Astrocyte (in vitro differentiated cells and primary cell): ENCODE results near the gene PNPO. TPM values are rescaled to one million over a fixed set of nuclear protein-coding genes. Genes with fewer than 3 reads are reported as not detected.

ENCODE experiments used
- DNase-seq: peaks from one replicate; pipeline ENCODE4 v3.0.0-alpha.2; 2010; ENCODE audit warnings: low read depth
- FAIRE-seq: peaks from 2 replicates; lab custom pipeline; 2011; peaks lifted over from hg19 to GRCh38; lab: Jason Lieb, UNC
- H2AFZ ChIP-seq: 2 replicates; pipeline ENCODE4 v1.6.0; 2012; ENCODE audit warnings: low read depth, low read length, inconsistent platforms
- H3K27ac ChIP-seq: 2 replicates; pipeline ENCODE4 v1.5.1; 2011; ENCODE audit warnings: low read depth, low read length, inconsistent platforms
- H3K27me3 ChIP-seq: 2 replicates; pipeline ENCODE4 v1.6.0; 2011; ENCODE audit warnings: low read length, inconsistent platforms; ENCODE audit not compliant: insufficient read depth
- H3K36me3 ChIP-seq: 2 replicates; pipeline ENCODE4 v1.5.1; 2011; ENCODE audit warnings: low read length, inconsistent platforms; ENCODE audit not compliant: insufficient read depth
- H3K4me1 ChIP-seq: 2 replicates; pipeline ENCODE4 v1.5.1; 2011; ENCODE audit warnings: low read length, inconsistent platforms; ENCODE audit not compliant: insufficient read depth
- H3K4me2 ChIP-seq: 2 replicates; pipeline ENCODE4 v1.6.0; 2012; ENCODE audit warnings: low read length, inconsistent platforms
- H3K4me3 ChIP-seq: 2 replicates; pipeline ENCODE4 v1.5.1; 2011; ENCODE audit warnings: low read depth, mild to moderate bottlenecking, low read length, inconsistent platforms; ENCODE audit not compliant: insufficient read depth
- H3K79me2 ChIP-seq: 2 replicates; pipeline ENCODE4 v1.6.0; 2012; ENCODE audit warnings: mild to moderate bottlenecking, low read length, inconsistent platforms; ENCODE audit not compliant: insufficient read depth
- H3K9ac ChIP-seq: 2 replicates; pipeline ENCODE4 v1.6.0; 2012; ENCODE audit warnings: mild to moderate bottlenecking, low read length, inconsistent platforms
- H3K9me3 ChIP-seq: 2 replicates; pipeline ENCODE4 v1.5.1; 2012; ENCODE audit warnings: low read depth, mild to moderate bottlenecking, low read length, inconsistent platforms; ENCODE audit not compliant: insufficient read depth
- H4K20me1 ChIP-seq: 2 replicates; pipeline ENCODE4 v1.6.0; 2012; ENCODE audit warnings: low read length, inconsistent platforms; ENCODE audit not compliant: insufficient read depth
- H3K27ac Mint-ChIP-seq: one replicate; pipeline ENCODE4 v1.8.0; 2021; ENCODE audit warnings: mild to moderate bottlenecking, mixed read lengths; ENCODE audit not compliant: unreplicated experiment
- H3K27me3 Mint-ChIP-seq: one replicate; pipeline ENCODE4 v1.8.0; 2021; ENCODE audit warnings: low read depth, mixed read lengths; ENCODE audit not compliant: unreplicated experiment
- H3K36me3 Mint-ChIP-seq: one replicate; pipeline ENCODE4 v1.8.0; 2021; ENCODE audit warnings: low read depth, mixed read lengths; ENCODE audit not compliant: unreplicated experiment
- H3K4me1 Mint-ChIP-seq: one replicate; pipeline ENCODE4 v1.8.0; 2021; ENCODE audit warnings: low read depth, mixed read lengths; ENCODE audit not compliant: unreplicated experiment
- H3K4me3 Mint-ChIP-seq: one replicate; pipeline ENCODE4 v1.8.0; 2021; ENCODE audit warnings: mild to moderate bottlenecking, moderate library complexity, mixed read lengths; ENCODE audit not compliant: unreplicated experiment
- H3K9me3 Mint-ChIP-seq: one replicate; pipeline ENCODE4 v1.8.0; 2021; ENCODE audit warnings: mild to moderate bottlenecking, mixed read lengths; ENCODE audit not compliant: unreplicated experiment
- EZH2 ChIP-seq: IDR thresholded peaks from 2 replicates; pipeline ENCODE4 v1.6.1; 2012; ENCODE audit warnings: mild to moderate bottlenecking, low read length, inconsistent platforms; ENCODE audit not compliant: insufficient read depth
- total RNA-seq: library from RNA; stranded (reverse); gene quantifications from 2 replicates; pipeline ENCODE4 v1.2.1, GENCODE V29; 2021
- TF ChIP-seq, protein P1 (sequence below): IDR thresholded peaks from 2 replicates; pipeline ENCODE4 v1.5.1; 2011; ENCODE audit warnings: low read depth, mild to moderate bottlenecking, inconsistent platforms, low read length, moderate library complexity; ENCODE audit not compliant: insufficient read depth

Gene PNPO
- total RNA-seq, 1 donor from 2014 or later: 12.0 TPM

- no peak overlapping the region for H3K4me3 Mint-ChIP-seq
- Histone ChIP-seq H3K27ac (no peak overlapping the region), H2AFZ (no peak overlapping the region), H3K9me3 (no peaks in the 10 kb centered on the region), H3K4me2 (no peak overlapping the region), H3K27me3 (no peaks in the 10 kb centered on the region), H4K20me1 (peaks cover 11% of the 10 kb centered on the region), H3K4me1 (no peaks in the 10 kb centered on the region), H3K36me3 (no peaks in the 10 kb centered on the region), H3K79me2 (peaks cover 7% of the 10 kb centered on the region), H3K9ac (no peak overlapping the region), H3K4me3 (no peak overlapping the region)
- H3K9me3 Mint-ChIP-seq: no peaks in the 10 kb centered on the region
- no peak overlapping the region for H3K27ac Mint-ChIP-seq
- DNase-seq (no peak), FAIRE-seq (no peak)
- H3K36me3 Mint-ChIP-seq: peaks cover 9% of the 10 kb centered on the region
- TF ChIP-seq, protein P1, sequence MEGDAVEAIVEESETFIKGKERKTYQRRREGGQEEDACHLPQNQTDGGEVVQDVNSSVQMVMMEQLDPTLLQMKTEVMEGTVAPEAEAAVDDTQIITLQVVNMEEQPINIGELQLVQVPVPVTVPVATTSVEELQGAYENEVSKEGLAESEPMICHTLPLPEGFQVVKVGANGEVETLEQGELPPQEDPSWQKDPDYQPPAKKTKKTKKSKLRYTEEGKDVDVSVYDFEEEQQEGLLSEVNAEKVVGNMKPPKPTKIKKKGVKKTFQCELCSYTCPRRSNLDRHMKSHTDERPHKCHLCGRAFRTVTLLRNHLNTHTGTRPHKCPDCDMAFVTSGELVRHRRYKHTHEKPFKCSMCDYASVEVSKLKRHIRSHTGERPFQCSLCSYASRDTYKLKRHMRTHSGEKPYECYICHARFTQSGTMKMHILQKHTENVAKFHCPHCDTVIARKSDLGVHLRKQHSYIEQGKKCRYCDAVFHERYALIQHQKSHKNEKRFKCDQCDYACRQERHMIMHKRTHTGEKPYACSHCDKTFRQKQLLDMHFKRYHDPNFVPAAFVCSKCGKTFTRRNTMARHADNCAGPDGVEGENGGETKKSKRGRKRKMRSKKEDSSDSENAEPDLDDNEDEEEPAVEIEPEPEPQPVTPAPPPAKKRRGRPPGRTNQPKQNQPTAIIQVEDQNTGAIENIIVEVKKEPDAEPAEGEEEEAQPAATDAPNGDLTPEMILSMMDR: no peak
- no peak for TF ChIP-seq EZH2
- no peaks in the 10 kb centered on the region for H3K27me3 Mint-ChIP-seq
- H3K4me1 Mint-ChIP-seq: peaks cover 2% of the 10 kb centered on the region
Observed at GRCh38 chr17:47913050-47913449, 28.3 kb upstream of the PNPO start.

DNA sequence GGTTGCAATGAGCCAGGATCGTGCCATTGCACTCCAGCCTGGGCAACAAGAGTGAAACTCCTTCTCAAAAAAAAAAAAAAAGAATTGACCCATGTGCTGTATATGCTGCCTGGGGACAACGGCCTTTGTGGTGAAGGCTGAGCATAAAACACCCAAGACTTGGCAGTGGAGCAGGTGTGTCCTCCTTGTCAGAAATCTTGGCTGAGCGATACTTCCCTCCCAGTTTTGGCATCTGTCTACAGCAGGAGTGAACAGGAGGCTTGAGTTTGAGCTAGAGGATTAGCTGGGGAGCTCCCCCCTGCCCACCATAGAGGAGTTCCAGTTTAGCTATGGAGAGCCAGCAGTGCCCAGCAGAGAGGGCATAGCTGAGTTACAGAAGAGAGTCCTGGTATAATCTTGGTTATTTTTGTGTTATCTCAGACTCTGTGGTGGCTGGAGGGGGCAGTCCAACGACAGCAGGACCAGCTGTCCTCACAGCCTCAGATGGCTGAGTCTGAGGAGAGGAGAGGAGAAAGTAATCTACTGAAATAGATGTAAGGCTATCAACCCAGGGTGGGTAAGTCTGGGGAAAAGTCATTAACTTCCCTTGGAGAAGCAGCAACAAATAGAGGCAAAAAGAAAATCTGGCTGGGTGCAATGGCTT is 26.9 kb upstream of the PNPO start:
- no peak for TF ChIP-seq EZH2
- TF ChIP-seq, protein P1: no peak
- H3K36me3 Mint-ChIP-seq: peaks cover 6% of the 10 kb centered on the region
- H3K27me3 Mint-ChIP-seq: no peaks in the 10 kb centered on the region
- H3K9me3 Mint-ChIP-seq: no peaks in the 10 kb centered on the region
- no peaks in the 10 kb centered on the region for H3K27me3 ChIP-seq
- no peak overlapping the region for H3K4me3 Mint-ChIP-seq
- no peak overlapping the region for H3K27ac Mint-ChIP-seq
- no peak overlapping the region for H3K4me2 ChIP-seq
- DNase-seq (no peak), FAIRE-seq (no peak)
- no peak overlapping the region for H3K27ac ChIP-seq
- no peak overlapping the region for H2AFZ ChIP-seq
- no peaks in the 10 kb centered on the region for H3K4me1 Mint-ChIP-seq
- no peak overlapping the region for H3K4me3 ChIP-seq
- H4K20me1 ChIP-seq: peaks cover 10% of the 10 kb centered on the region
- H3K9me3 ChIP-seq: no peaks in the 10 kb centered on the region
- H3K4me1 ChIP-seq: no peaks in the 10 kb centered on the region
- H3K9ac ChIP-seq: no peak overlapping the region
- no peaks in the 10 kb centered on the region for H3K36me3 ChIP-seq
- peaks cover 3% of the 10 kb centered on the region for H3K79me2 ChIP-seq

DNA sequence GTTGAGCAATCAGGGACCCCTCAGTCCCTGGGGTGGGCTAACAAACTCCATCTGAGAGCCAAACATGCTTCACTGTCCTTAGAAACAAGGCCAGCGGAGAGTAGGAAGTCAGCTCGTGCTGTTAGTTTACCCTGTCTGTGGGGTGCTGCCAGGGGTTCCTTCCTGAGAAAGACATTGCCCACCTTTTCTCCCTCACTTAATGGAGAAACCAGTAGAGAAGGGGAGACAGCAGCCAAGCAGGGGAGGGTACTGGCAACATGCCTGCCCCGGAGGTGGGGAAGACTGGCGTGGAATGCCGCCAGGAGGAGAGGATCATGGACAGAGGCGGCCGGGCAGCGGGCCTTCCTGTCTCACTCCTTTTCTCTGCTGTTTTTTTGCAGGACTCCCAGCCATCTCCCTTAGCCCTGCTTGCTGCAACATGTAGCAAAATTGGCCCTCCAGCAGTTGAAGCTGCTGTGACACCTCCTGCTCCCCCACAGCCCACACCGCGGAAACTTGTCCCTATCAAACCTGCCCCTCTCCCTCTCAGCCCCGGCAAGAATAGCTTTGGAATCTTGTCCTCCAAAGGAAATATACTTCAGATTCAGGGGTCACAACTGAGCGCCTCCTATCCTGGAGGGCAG is 25.5 kb upstream of the PNPO start:
- Histone ChIP-seq H3K9ac (no peak overlapping the region), H3K36me3 (no peaks in the 10 kb centered on the region), H3K79me2 (no peaks in the 10 kb centered on the region), H3K9me3 (no peaks in the 10 kb centered on the region), H3K4me3 (no peak overlapping the region), H3K27ac (no peak overlapping the region), H3K27me3 (no peaks in the 10 kb centered on the region), H2AFZ (no peak overlapping the region), H3K4me1 (no peaks in the 10 kb centered on the region), H3K4me2 (no peak overlapping the region), H4K20me1 (peaks cover 4% of the 10 kb centered on the region)
- no peaks in the 10 kb centered on the region for H3K4me1 Mint-ChIP-seq
- no peak overlapping the region for H3K4me3 Mint-ChIP-seq
- FAIRE-seq (no peak), DNase-seq (no peak)
- no peak overlapping the region for H3K27ac Mint-ChIP-seq
- H3K27me3 Mint-ChIP-seq: no peaks in the 10 kb centered on the region
- no peak for TF ChIP-seq EZH2
- TF ChIP-seq, protein P1: no peak
- peaks cover 8% of the 10 kb centered on the region for H3K36me3 Mint-ChIP-seq
- H3K9me3 Mint-ChIP-seq: no peaks in the 10 kb centered on the region
